ENCODE measurements around the gene NCK1.

NCK1 gene

DNA sequence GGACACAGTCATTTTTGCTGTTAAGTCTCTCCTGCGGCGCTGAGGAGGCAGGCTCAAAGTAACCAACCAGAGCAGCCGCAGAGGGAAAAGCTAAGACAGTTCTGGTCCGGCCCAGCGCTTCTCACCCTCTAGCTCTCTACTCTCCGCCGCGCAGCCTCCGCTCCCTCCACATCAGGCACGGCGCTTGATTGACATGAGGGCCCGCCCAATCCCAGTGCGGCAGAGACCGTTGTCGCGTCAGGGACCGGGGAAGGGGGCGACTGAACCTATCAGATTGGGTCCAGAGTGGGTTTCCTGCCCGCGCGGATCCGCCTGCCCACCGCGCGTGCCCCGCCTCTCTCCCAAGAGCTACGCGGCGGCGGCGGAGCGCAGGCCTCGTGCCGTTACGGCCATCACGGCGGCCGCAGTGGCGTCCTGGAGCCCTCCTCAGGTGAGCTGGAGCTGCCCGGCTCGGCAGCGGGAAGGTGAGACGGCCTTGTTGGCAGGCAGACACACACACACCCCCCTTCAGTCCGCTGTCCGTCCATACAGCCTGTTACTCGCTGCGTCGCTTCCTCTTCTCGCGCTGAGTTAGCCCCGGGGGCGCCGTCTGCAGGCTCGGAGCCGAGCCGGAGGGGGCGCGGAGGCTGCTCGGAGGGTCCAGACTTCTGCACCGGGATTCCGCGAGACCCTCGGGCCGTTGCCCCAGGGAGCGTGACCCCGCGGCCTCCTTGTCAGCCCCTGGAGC, at the start of gene NCK1:
NCK1 (plus strand) TSS at position 319 of the 727 bp plus-strand sequence. CDS start 65,794 bp downstream, outside the sequence.
- FAIRE-seq: no peak

DNA sequence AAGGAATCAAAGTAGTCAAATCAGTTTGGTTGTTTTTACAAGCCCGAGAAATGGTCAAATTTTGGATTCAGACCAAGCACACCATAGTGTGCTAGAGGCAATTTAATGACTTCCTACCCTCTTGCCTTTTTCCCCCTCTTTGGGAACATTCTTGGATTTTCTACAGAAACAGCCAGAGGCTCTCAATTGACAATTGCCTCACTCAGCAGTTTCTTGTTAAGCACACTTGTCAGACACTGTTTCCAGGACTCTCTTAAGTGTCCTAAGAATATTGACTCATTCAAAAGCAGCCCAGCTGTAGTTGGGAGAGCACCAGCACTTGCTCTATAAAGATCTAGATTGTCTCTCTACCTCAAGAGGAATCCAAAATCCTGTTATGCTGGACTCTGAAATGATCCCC, 44.6 kb upstream of the NCK1 start:
- FAIRE-seq: no peak

- no peak for FAIRE-seq
Observed at GRCh38 chr3:136818191-136818768, 43.7 kb upstream of the NCK1 start.

DNA sequence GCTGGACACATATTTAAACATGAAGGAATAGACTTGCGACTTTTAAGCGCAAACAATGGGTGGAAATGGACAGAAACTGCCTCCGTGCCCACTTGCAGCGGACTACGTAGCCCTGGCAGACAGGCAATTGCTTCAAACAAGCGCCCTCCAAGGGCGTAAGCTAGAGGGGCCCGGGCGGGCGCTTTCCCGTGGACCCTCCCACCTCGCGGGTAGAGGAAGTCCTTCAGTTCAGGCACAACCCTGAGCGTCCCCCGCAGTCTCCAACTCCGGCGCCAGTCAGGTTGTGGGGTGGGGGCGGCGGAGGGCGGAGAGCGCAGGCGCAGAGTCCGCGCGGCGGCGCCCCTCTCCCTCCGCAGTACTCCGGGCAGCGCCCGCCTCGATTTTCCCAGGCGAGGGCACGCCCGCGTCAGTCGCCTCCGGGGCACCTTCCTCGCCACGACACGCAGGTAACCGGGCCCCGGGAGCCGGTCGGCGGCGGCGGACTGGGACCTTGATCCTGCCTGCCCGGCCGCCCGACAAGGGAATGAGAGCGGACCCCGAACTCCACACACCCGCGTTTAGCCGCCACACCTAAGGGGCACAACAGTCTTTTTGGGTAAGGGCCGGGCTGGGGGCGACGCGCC, 43.1 kb upstream of the NCK1 start, which contains the start of gene SLC35G2:
SLC35G2 (plus strand) TSS at position 358 of the 623 bp plus-strand sequence. CDS start 35,335 bp downstream, outside the sequence.
- no peak for FAIRE-seq

GRCh38 chr3:136819392-136819730, 42.6 kb upstream of the NCK1 start:
- no peak for FAIRE-seq

DNA sequence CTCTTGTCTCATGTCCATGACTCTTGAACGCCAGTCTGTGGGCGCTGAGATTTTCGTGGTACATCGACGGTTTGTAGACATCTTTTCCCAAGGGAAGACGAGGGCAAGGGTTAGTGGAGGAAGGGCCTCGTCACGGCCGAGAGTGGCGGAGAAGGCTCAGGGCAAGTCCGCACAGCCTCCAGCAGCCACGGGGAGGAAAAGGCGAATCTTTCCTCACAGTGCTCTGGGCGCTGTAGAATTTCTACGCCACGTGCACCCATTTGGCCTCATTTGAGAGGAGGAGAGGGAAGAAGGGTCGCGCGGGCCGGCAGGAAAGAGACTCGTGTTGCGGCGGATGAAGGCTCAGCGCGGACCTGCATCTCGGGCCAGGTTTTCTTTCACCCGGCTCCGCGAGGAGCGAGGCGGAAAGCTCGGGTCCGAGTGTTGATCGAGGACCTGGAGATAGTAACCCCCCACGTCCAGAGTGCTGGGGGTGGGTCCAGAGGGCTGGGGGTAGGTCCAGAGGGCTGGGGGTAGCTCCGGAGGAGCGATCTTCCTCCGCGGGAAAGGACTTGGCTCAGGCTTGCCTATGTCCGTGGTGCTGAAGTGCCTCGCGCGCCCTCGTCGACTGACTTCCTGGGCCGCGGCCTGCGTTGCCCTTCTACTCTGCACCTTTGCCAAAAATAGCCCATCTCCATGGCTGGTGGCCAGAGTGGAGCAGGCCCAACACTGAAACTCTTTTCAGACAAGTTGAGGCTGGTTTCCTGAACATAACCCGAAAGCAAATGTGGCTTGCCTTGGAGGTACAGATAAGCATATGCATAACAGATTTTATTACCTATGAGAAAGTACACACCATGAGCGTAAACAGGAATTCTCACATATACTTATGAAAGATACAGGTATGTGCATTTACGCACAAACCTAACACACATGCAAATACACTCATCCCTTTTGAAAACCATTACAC, 42.0 kb upstream of the NCK1 start:
- FAIRE-seq: no peak

DNA sequence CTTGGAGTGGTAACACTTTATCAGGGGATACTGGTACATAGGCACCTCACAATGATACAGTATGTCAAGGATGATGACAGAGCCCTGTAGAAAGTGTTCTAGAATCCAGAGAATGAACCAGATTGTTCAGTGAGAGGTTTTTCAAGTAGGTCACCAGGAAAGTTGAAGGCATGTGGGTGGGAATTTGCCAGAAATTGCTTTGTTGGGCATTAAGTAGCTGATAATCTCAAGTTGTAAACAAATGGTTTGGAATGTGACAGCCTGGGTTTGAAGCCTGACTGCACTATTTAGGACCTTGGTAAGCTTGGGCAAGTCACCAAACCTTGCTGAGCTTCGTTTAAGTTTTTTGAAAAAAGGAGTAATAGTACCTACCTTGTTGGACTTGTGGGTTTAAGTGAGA, 30.5 kb upstream of the NCK1 start:
- no peak for FAIRE-seq

DNA sequence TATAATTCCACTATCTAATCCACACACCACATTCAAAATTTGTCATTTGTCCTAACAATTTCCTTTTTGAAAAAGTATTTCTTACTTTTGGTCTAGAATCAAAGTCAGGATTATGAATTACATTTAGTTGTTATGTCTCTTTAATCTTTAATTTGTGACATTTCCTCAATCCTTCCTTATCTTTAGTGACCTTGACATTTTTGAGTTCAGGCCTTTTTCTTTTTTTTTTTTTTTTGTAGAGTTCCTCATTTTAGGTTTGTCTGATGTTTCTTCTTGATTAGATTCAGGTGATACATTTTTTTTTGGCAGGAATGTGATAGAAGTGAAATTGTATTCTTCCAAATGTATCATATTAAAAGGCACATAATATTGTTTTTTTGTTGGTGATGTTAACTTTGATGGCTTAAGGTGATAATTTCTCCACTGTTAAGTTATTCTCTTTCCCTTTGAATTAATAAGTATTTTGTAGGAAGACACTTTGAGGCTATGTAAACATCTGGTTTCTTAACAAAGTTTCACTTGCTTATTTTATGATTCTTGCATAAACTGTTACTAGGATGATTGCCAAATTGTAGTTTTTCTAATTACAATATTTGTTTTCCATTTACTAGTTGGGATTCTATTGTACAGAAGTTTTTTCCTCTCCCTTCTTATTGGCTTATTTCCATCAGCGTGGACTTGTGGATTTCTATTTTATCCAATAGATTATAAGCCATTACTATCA, 26.8 kb upstream of the NCK1 start:
- FAIRE-seq: peak; percentile 47

DNA sequence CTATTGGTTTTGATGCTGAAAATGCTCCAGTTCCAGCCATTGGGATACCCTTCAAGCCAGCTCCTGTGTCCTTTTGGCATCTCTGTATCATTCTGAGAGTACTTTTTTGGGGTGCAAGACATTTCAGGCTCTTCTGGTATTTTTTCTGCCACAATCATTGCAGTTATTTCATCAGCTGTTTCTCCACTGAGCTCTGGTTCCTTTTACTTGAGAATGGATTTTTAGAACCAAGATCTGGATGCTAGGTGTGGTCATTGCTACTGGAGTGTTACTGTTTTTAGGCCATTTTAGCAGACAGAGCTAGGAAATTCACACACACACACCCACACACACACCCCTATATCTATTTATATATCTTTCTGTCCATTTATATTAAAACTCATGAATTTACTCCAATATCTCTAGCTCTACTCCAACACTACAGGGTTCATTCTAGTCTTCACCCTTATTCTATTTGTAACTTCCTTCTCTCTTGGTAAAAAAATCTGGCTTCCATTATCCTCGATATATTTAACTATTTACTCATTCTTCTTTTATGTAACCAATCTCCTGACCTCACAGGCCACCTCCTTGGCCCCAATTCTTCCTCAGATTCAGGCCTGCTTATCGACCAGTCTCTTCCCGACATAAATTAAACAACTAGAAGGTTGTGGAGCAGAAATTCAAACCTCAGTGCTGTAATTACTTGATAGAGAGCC, 26.0 kb upstream of the NCK1 start:
- FAIRE-seq: no peak

- no peak for FAIRE-seq
Observed at GRCh38 chr3:136836511-136837156, 25.4 kb upstream of the NCK1 start.

DNA sequence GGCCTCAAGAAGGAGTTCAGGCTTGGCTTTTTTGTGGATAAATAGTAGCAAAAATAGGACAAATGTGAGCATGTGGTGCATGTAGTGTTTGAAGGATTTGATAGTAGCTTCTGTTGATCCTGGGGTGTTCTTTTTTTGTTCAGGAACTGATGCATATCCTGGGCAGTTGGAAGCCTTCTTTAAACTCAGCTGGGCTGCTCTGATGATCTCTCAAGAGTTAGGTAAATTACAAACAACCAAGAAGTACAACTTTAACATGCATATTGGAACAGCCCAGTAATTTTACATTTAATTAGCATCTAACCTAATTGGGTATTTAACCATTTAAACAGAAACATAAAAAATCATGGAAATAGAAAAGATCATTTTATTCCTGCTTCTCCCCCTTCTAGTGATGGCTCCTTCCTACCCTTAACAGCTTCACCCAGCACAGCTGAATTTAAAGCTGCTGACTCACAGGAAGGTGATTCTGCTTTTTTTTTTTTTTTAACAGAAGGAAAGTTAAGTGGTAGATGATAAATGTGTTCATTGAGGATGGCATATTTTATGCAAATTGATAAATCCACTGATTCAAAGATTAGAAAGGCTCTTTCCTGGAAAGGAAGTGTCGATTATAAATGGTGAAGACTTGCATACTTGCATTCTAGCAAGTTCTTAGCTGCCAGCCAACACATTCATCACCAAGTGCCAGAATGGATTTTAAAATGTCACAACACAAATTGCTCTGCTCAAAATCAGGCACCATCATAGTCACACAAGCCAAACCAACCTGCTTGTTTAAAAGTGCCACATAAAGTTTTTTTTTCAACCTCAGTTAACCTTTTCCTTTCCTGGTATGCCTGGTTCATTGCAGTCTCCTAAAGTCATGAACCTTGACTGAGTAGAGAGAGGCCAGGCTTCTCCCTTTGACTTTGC, 23.1 kb upstream of the NCK1 start:
- FAIRE-seq: no peak

GRCh38 chr3:136839556-136839931, 22.5 kb upstream of the NCK1 start:
- FAIRE-seq: no peak

- no peak for FAIRE-seq
Observed at GRCh38 chr3:136840252-136840651, 21.8 kb upstream of the NCK1 start.

- no peak for FAIRE-seq
Observed at GRCh38 chr3:136842294-136842693, 19.7 kb upstream of the NCK1 start.

GRCh38 chr3:136844724-136845123, 17.3 kb upstream of the NCK1 start:
- no peak for FAIRE-seq

DNA sequence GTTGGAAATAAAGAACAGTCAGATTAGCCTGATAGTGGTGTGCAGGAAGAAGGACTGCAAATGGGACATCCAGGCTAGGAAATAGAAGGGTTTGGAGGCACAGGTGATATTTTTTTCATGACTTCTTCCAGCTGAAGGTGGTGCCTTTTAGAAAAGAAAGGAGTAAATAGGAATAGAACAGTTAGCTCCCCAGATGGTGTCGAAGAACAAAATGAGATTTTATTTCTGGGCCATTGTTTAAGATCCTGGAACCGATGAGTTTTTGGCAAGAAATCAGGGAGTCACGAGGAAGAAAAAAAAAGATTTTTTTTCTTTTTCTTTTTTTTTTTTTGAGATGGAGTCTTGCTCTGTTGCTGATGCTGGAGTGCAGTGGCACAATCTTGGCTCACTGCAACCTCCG, 9.8 kb upstream of the NCK1 start:
- no peak for FAIRE-seq

DNA sequence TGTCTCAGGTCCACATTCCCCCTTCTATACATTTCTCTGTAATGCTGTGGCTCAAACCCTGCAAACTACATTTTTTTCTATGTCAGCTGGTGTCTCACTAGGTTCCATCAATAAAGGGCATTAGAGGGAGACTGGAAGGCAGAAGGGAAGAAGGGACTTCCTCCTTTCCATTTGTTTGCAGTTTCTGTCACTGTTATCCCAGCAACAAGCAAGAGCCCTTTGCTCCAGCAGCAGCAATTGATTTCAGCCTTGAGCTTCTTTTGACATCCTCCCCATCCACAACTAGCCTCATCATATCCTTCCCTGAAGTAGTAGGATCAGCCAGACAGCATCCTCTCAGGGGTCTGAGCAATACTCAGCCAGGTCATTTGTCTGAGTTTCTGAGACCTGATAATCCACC, 5.3 kb upstream of the NCK1 start:
- no peak for FAIRE-seq

GRCh38 chr3:136858381-136858780, 3.6 kb upstream of the NCK1 start:
- FAIRE-seq: no peak

- no peak for FAIRE-seq
Observed at GRCh38 chr3:136860541-136860940, 1.5 kb upstream of the NCK1 start.
